ENCODE measurements around the gene TMEM108. TPM values are rescaled to one million over a fixed set of nuclear protein-coding genes. Genes with fewer than 3 reads are reported as not detected.

TMEM108 gene
- total RNA-seq, 2 experiments from 2014 or later = not detected

- POLR2A ChIA-PET = no interaction called here
Measured at GRCh38 chr3:133295944-133296917, 258.0 kb downstream of the TMEM108 start.

GRCh38 chr3:133296981-133297380, 258.8 kb downstream of the TMEM108 start:
- ChIA-PET CTCF (no interaction called here), POLR2A (no interaction called here)
- Mint-ChIP-seq H3K36me3 (ENCODE audit: low read depth) (no peaks in the 10 kb centered on the region), H3K4me3 (no peak overlapping the region), H3K9me3 (no peaks in the 10 kb centered on the region), H3K27ac (no peak overlapping the region), H3K4me1 (no peaks in the 10 kb centered on the region), H3K27me3 (peaks cover 9% of the 10 kb centered on the region)
- no peak for DNase-seq

More at GRCh38 chr3:133295944-133296917, 258.0 kb downstream of the TMEM108 start:
- Mint-ChIP-seq H3K27me3 (peaks cover 9% of the 10 kb centered on the region), H3K27ac (no peak overlapping the region), H3K4me3 (no peak overlapping the region), H3K4me1 (no peaks in the 10 kb centered on the region), H3K9me3 (no peaks in the 10 kb centered on the region), H3K36me3 (ENCODE audit: low read depth) (no peaks in the 10 kb centered on the region)
- CTCF ChIA-PET = no interaction called here
- DNase-seq = no peak

- ChIA-PET CTCF (no interaction called here), POLR2A (no interaction called here)
- no peak overlapping the region for H3K27ac Mint-ChIP-seq
- no peak overlapping the region for H3K4me3 Mint-ChIP-seq
- H3K4me1 Mint-ChIP-seq = no peaks in the 10 kb centered on the region
- H3K9me3 Mint-ChIP-seq = no peaks in the 10 kb centered on the region
- peaks cover 3% of the 10 kb centered on the region for H3K27me3 Mint-ChIP-seq
- H3K36me3 Mint-ChIP-seq (ENCODE audit: low read depth) = no peaks in the 10 kb centered on the region
- no peak for DNase-seq
Measured at GRCh38 chr3:133300102-133300501, 261.9 kb downstream of the TMEM108 start.

GRCh38 chr3:133301194-133301593, 263.0 kb downstream of the TMEM108 start:
- POLR2A ChIA-PET = no interaction called here
- Mint-ChIP-seq H3K4me1 (no peaks in the 10 kb centered on the region), H3K9me3 (no peaks in the 10 kb centered on the region), H3K27ac (no peak overlapping the region), H3K4me3 (no peak overlapping the region), H3K27me3 (peaks cover 3% of the 10 kb centered on the region), H3K36me3 (ENCODE audit: low read depth) (no peaks in the 10 kb centered on the region)
- CTCF ChIA-PET = interaction anchor here (0.5 kb wide), 1 partner anchor 163 kb away, joined by 3 read pairs; no protein-coding TSS in a partner anchor
- no peak for DNase-seq

DNA sequence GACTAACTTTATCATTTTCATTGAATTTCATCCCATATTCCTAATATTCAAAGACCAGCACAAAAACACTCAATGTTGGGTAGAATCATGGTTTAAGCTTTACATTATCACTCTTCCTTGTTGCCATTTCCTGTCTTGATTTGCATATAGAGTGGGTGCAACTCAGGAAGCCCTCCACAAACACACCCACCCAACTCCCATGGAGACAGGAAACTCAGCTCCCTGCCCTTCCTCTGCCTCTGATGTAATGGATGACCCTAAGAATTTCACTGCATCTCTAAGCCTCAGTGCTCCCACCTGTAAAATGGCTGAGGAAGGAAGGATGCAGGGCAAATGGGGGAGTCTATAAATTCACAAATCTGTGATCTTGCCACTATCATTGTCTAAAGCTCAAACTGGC, 263.5 kb downstream of the TMEM108 start:
- Mint-ChIP-seq H3K4me1 (no peaks in the 10 kb centered on the region), H3K27me3 (peaks cover 3% of the 10 kb centered on the region), H3K36me3 (ENCODE audit: low read depth) (no peaks in the 10 kb centered on the region), H3K4me3 (no peak overlapping the region), H3K27ac (no peak overlapping the region), H3K9me3 (no peaks in the 10 kb centered on the region)
- no peak for DNase-seq
- CTCF ChIA-PET = no interaction called here
- POLR2A ChIA-PET = no interaction called here

GRCh38 chr3:133303430-133303829, 265.2 kb downstream of the TMEM108 start:
- Mint-ChIP-seq H3K9me3 (no peaks in the 10 kb centered on the region), H3K4me1 (no peaks in the 10 kb centered on the region), H3K36me3 (ENCODE audit: low read depth) (no peaks in the 10 kb centered on the region), H3K27me3 (peaks cover 9% of the 10 kb centered on the region), H3K27ac (no peak overlapping the region), H3K4me3 (no peak overlapping the region)
- no peak for DNase-seq
- CTCF ChIA-PET = no interaction called here
- POLR2A ChIA-PET = no interaction called here

- ChIA-PET CTCF (no interaction called here), POLR2A (no interaction called here)
- H3K27me3 Mint-ChIP-seq = peaks cover 12% of the 10 kb centered on the region
- no peak overlapping the region for H3K27ac Mint-ChIP-seq
- peaks cover 7% of the 10 kb centered on the region for H3K9me3 Mint-ChIP-seq
- H3K4me1 Mint-ChIP-seq = no peaks in the 10 kb centered on the region
- H3K4me3 Mint-ChIP-seq = no peak overlapping the region
- H3K36me3 Mint-ChIP-seq (ENCODE audit: low read depth) = no peaks in the 10 kb centered on the region
- DNase-seq = no peak
Measured at GRCh38 chr3:133317866-133318265, 279.7 kb downstream of the TMEM108 start.

DNA sequence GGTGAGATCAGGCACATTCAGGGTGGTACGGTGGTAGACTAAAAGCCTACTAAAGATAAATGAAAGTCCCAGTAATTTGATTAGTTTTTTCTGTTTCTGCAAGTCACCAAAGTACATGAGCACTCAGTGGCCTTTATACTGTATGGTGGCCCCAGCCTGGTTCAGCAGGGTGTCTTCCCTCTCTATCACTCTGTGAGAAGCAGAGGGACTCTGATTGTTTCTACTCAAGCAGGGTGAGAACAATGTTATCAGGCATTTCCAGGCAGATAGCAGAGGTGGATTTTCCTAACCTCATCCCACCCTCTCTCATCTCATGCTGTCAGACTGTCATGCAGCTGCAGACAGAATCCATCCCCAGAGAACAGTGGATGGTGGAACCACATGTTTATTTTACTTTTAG, 290.2 kb downstream of the TMEM108 start:
- no peak for DNase-seq
- ChIA-PET CTCF (no interaction called here), POLR2A (no interaction called here)
- no peak overlapping the region for H3K27ac Mint-ChIP-seq
- peaks cover 15% of the 10 kb centered on the region for H3K27me3 Mint-ChIP-seq
- no peak overlapping the region for H3K4me3 Mint-ChIP-seq
- no peaks in the 10 kb centered on the region for H3K9me3 Mint-ChIP-seq
- H3K36me3 Mint-ChIP-seq (ENCODE audit: low read depth) = no peaks in the 10 kb centered on the region
- no peaks in the 10 kb centered on the region for H3K4me1 Mint-ChIP-seq

- peaks cover 16% of the 10 kb centered on the region for H3K27me3 Mint-ChIP-seq
- H3K36me3 Mint-ChIP-seq (ENCODE audit: low read depth) = no peaks in the 10 kb centered on the region
- H3K27ac Mint-ChIP-seq = no peak overlapping the region
- DNase-seq = no peak
- no peaks in the 10 kb centered on the region for H3K4me1 Mint-ChIP-seq
- H3K4me3 Mint-ChIP-seq = no peak overlapping the region
- ChIA-PET CTCF (no interaction called here), POLR2A (no interaction called here)
- no peaks in the 10 kb centered on the region for H3K9me3 Mint-ChIP-seq
Measured at GRCh38 chr3:133329626-133330025, 291.4 kb downstream of the TMEM108 start.

DNA sequence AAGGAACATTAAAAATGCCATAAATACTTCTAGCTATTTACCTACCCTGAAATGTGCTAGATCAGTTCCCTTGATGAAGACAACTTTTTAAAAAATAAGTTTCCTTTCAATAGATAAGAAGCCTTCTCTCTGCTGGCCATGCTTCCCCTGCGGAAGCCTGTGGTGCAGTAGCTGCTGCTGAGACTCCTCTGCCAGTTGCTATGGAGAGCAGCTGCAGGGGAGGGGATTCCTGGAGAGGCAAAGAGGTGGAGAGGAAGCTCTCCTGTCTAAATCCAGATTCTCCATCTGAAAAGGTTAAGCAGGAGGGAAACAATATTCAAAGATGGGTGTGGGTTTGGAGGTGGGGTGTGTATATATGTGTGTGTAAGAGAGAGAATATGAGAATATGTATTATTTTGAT, 291.9 kb downstream of the TMEM108 start:
- Mint-ChIP-seq H3K4me3 (no peak overlapping the region), H3K36me3 (ENCODE audit: low read depth) (no peaks in the 10 kb centered on the region), H3K27ac (no peak overlapping the region), H3K4me1 (no peaks in the 10 kb centered on the region), H3K9me3 (no peaks in the 10 kb centered on the region), H3K27me3 (peaks cover 16% of the 10 kb centered on the region)
- CTCF ChIA-PET = no interaction called here
- no peak for DNase-seq
- POLR2A ChIA-PET = no interaction called here

GRCh38 chr3:133330522-133330921, 292.3 kb downstream of the TMEM108 start:
- ChIA-PET CTCF (no interaction called here), POLR2A (no interaction called here)
- Mint-ChIP-seq H3K4me3 (no peak overlapping the region), H3K27ac (no peak overlapping the region), H3K9me3 (no peaks in the 10 kb centered on the region), H3K4me1 (no peaks in the 10 kb centered on the region), H3K27me3 (peaks cover 16% of the 10 kb centered on the region), H3K36me3 (ENCODE audit: low read depth) (no peaks in the 10 kb centered on the region)
- DNase-seq = no peak

DNA sequence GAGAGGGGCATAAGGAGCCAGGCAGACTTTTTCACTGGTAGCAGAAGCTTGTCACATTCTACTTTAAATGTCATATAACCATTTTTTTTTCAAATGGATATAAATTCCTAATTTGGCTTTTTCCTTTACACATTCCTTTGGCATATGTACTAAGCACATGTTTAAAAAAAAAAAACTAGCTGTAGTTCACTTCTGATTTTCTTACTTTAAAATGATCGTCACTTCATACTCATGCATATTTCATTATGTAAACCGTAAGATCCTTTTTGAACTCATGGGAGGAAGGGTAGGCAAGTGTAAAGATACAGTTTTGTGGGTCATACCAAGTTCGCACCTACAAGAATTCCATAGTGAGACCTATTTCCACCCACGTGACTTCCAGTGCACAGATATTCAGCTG, 316.5 kb downstream of the TMEM108 start:
- no peak overlapping the region for H3K4me3 Mint-ChIP-seq
- no peak for DNase-seq
- H3K27ac Mint-ChIP-seq = no peak overlapping the region
- no peaks in the 10 kb centered on the region for H3K36me3 Mint-ChIP-seq (ENCODE audit: low read depth)
- CTCF ChIA-PET = interaction anchor here (0.5 kb wide), 1 partner anchor 37 kb away, joined by 6 read pairs; no protein-coding TSS in a partner anchor
- POLR2A ChIA-PET = no interaction called here
- no peaks in the 10 kb centered on the region for H3K4me1 Mint-ChIP-seq
- peaks cover 5% of the 10 kb centered on the region for H3K9me3 Mint-ChIP-seq
- peaks cover 28% of the 10 kb centered on the region for H3K27me3 Mint-ChIP-seq

GRCh38 chr3:133360476-133360875, 322.3 kb downstream of the TMEM108 start:
- Mint-ChIP-seq H3K27ac (no peak overlapping the region), H3K27me3 (peaks cover 12% of the 10 kb centered on the region), H3K9me3 (peaks cover 5% of the 10 kb centered on the region), H3K4me1 (no peaks in the 10 kb centered on the region), H3K4me3 (no peak overlapping the region), H3K36me3 (ENCODE audit: low read depth) (no peaks in the 10 kb centered on the region)
- ChIA-PET POLR2A (no interaction called here), CTCF (no interaction called here)
- no peak for DNase-seq

DNA sequence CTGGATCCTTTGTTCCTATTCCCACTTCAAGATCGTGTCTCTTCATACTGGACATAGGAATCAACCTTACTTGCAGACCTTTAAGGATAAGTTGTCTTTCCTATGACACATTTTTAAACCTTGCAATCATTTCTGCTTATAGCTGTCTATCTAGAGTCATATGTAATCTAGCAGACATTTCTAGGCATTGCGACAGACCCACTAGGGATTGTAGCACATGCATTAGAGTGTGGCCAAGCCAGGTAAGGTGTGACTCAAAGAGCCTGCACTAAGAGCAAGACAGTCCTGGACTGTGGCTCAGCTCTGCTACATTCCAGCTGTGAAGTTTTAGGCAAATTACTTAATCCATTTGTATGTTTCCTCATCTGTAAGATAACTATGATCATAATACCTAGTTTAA, 322.8 kb downstream of the TMEM108 start:
- no peak overlapping the region for H3K27ac Mint-ChIP-seq
- peaks cover 12% of the 10 kb centered on the region for H3K27me3 Mint-ChIP-seq
- DNase-seq = no peak

More for the DNA sequence above, 322.8 kb downstream of the TMEM108 start:
- H3K4me3 Mint-ChIP-seq = no peak overlapping the region
- POLR2A ChIA-PET = no interaction called here
- H3K36me3 Mint-ChIP-seq (ENCODE audit: low read depth) = no peaks in the 10 kb centered on the region
- peaks cover 5% of the 10 kb centered on the region for H3K9me3 Mint-ChIP-seq
- CTCF ChIA-PET = no interaction called here
- no peaks in the 10 kb centered on the region for H3K4me1 Mint-ChIP-seq
